Tibial nerve (tissue), 4 donors: ENCODE measurements around the gene AUTS2.

Source experiments
- CTCF ChIP-seq, 5 experiments: fragments of 200-600 bp in 3 of 5; fragments of 450-650 bp in 2 of 5; sonication (generic) in 3 of 5; IDR thresholded peaks; one replicate each; pipeline ENCODE4 v1.5.1; 2016 to 2019; ENCODE audit warnings: antibody characterized with exemption in 5 of 5, mild to moderate bottlenecking in 3 of 5, moderate library complexity in 2 of 5
- EP300 ChIP-seq, 2 donors: sonication (generic); formaldehyde crosslinking; IDR thresholded peaks; one replicate each; pipeline ENCODE4 v1.6.1; 2017; ENCODE audit warnings: antibody characterized with exemption in 2 of 2, mild to moderate bottlenecking in 1 of 2
- POLR2A ChIP-seq, 2 donors: fragments of 450-650 bp; IDR thresholded peaks; one replicate each; pipeline ENCODE4 v1.6.1; 2017; ENCODE audit warnings: antibody characterized with exemption in 2 of 2, mild to moderate bottlenecking in 2 of 2, moderate library complexity in 2 of 2

DNA sequence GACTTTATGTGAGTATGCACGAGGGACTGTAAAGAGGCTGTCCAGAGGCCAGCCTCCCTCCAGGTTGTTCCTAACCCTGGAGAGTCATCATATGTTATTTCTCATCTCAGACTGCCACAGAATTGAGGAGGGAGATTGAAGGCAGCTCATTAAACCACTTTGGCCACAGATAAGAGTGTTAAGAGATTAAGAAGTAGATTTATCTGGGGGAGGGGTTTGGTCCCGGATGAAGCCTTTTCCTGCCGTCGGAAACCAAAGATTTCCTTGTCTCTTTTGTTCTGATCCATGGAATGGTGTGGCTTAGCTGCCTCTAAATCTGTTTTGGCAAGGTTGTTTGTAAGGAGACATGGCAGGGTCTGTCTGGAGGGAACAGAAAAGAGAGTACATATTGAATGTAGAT, 338.8 kb downstream of the AUTS2 start:
- TF ChIP-seq CTCF (IDR thresholded peaks at IDR 0.05) (no peak), POLR2A (IDR thresholded peaks at IDR 0.05) (no peak), EP300 (IDR thresholded peaks at IDR 0.05) (no peak)
